ENCODE measurements around the gene BARX2.

DNA sequence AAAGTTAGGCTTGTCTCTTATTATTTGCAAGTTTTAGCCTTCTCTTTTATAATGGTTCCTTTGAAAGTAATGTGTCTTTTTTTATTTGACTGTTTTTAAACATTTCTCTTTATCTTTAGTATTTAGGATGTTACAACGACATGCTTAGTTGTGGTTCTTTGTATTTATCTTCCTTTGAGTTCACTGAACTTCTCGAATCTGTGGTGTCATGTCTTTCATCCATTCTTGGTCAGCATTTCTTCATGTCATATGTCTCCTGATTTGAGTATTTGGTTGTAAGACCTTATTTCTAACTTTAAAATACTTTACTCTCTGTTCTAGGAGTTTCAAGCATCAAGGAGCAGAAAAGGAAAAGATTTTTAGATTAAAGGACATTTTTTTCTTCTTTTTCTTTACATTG lies 15.9 kb upstream of the BARX2 start:
- TF ChIP-seq POLR2AphosphoS5 (IDR thresholded peaks at IDR 0.05; ENCODE audit: low read depth, low read length) (no peak), SIN3A (IDR thresholded peaks at IDR 0.05; ENCODE audit: borderline replicate concordance, insufficient read depth, low read length) (no peak), TAF1 (IDR thresholded peaks at IDR 0.05; ENCODE audit: borderline replicate concordance, insufficient read depth, low read length) (no peak)
- TF ChIP-seq, protein P1, sequence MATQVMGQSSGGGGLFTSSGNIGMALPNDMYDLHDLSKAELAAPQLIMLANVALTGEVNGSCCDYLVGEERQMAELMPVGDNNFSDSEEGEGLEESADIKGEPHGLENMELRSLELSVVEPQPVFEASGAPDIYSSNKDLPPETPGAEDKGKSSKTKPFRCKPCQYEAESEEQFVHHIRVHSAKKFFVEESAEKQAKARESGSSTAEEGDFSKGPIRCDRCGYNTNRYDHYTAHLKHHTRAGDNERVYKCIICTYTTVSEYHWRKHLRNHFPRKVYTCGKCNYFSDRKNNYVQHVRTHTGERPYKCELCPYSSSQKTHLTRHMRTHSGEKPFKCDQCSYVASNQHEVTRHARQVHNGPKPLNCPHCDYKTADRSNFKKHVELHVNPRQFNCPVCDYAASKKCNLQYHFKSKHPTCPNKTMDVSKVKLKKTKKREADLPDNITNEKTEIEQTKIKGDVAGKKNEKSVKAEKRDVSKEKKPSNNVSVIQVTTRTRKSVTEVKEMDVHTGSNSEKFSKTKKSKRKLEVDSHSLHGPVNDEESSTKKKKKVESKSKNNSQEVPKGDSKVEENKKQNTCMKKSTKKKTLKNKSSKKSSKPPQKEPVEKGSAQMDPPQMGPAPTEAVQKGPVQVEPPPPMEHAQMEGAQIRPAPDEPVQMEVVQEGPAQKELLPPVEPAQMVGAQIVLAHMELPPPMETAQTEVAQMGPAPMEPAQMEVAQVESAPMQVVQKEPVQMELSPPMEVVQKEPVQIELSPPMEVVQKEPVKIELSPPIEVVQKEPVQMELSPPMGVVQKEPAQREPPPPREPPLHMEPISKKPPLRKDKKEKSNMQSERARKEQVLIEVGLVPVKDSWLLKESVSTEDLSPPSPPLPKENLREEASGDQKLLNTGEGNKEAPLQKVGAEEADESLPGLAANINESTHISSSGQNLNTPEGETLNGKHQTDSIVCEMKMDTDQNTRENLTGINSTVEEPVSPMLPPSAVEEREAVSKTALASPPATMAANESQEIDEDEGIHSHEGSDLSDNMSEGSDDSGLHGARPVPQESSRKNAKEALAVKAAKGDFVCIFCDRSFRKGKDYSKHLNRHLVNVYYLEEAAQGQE (IDR thresholded peaks at IDR 0.05; ENCODE audit: insufficient read depth in 1 of 2, low read depth in 2 of 2, low read length in 2 of 2) = no peak

Data from PFSK-1 (cell line).